ENCODE measurements around the gene C9orf43. TPM values are rescaled to one million over a fixed set of nuclear protein-coding genes. Genes with fewer than 3 reads are reported as not detected.

C9orf43 gene
- total and polyA plus RNA-seq, 4 donors: 0.27 to 1.2 (median 0.51) TPM

DNA sequence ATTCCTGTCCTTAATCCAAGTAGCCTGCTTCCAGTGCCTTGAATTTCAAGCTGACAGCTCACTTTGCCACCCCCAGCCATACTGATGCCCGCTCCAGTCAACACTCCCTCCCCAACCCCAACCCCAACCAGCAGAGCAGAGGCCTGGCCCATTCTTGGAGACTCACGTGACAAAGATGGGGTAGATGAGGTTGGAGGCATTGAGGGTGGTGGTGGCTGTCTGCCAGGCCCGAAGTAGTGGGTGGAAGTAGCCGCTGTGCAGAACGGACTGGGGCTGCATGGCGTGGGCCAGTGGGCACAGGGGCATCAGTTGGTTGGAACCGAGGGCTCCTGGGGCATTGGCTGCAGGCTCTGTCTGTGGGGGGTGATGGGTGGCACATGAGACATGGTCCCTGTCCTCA, 17.3 kb upstream of the C9orf43 start:
- no peak for DNase-seq
- H3K36me3 ChIP-seq (ENCODE audit: control insufficient read depth in 4 of 4, insufficient read depth in 4 of 4, low read length in 4 of 4): peaks cover 2 to 40% (median 33%) of the 10 kb centered on the region in 4 donors
- peaks cover 0 to 3% (median 0%) of the 10 kb centered on the region in 5 donors for H3K4me1 ChIP-seq (ENCODE audit: control insufficient read depth in 5 of 5, insufficient read depth in 5 of 5, low read length in 5 of 5)
- H3K9ac ChIP-seq (ENCODE audit: insufficient read depth in 1 of 2, low read length in 2 of 2): no peak overlapping the region
- H3K27ac ChIP-seq (ENCODE audit: low read depth in 1 of 2, low read length in 1 of 2): no peak overlapping the region
- 94 to 99% methylated on average over 7 of the region's 7 CpGs for WGBS, 2 donors
- no peaks in the 10 kb centered on the region for H3K9me3 ChIP-seq (ENCODE audit: control insufficient read depth in 4 of 4, insufficient read depth in 3 of 4, low read length in 3 of 4)
- TF ChIP-seq, protein P1, sequence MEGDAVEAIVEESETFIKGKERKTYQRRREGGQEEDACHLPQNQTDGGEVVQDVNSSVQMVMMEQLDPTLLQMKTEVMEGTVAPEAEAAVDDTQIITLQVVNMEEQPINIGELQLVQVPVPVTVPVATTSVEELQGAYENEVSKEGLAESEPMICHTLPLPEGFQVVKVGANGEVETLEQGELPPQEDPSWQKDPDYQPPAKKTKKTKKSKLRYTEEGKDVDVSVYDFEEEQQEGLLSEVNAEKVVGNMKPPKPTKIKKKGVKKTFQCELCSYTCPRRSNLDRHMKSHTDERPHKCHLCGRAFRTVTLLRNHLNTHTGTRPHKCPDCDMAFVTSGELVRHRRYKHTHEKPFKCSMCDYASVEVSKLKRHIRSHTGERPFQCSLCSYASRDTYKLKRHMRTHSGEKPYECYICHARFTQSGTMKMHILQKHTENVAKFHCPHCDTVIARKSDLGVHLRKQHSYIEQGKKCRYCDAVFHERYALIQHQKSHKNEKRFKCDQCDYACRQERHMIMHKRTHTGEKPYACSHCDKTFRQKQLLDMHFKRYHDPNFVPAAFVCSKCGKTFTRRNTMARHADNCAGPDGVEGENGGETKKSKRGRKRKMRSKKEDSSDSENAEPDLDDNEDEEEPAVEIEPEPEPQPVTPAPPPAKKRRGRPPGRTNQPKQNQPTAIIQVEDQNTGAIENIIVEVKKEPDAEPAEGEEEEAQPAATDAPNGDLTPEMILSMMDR (IDR thresholded peaks at IDR 0.05; ENCODE audit: control extremely low read depth, extremely low read depth): no peak
- no peak overlapping the region for H3K4me3 ChIP-seq
- ATAC-seq (ENCODE audit: insufficient read depth, low FRiP score): no peak
- no peaks in the 10 kb centered on the region for H3K27me3 ChIP-seq (ENCODE audit: control insufficient read depth in 3 of 3, insufficient read depth in 3 of 3, low read length in 2 of 3)

DNA sequence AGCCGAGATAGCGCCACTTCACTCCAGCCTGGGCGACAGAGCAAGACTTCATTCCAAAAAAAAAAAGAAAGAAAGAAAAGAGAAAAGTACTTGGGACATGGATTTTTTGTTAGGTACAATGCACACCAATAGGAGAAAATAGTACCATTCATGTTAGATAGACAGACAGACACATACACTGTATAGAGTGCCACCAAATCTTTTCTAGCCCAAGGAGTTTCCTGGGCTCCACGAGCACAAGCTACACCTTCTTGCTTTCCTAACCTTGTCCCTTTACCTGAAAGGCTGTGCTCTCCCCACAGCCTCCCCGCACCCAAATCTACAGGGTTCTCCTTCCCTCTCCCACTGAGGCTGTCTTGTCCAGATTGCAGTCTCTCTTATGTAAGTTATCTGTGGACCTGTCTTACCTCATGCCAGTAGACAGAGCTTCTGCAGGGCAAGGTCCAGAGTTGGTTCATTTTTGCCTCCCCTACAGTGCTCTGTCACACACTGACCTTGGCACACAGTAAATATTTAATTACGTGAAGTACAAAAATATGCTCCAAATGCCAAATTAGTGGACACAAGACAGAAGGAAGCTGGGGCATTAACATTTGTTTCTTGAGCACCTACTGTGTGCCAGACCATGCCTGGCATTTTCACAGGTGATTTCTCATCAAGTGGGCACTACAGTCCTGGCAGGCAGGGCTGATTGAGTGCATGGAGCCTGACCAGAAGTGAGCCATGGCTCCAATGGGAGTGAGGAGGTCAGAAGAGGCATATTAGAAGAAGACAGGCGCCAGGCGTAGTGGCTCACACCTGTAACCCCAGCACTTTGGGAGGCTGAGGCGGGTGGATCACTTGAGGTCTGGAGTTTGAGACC, 15.3 kb upstream of the C9orf43 start:
- H3K4me1 ChIP-seq (ENCODE audit: control insufficient read depth in 5 of 5, insufficient read depth in 5 of 5, low read length in 5 of 5): peaks cover 4 to 12% (median 11%) of the 10 kb centered on the region in 5 donors
- TF ChIP-seq, protein P1 (IDR thresholded peaks at IDR 0.05; ENCODE audit: control extremely low read depth, extremely low read depth): no peak
- WGBS, 2 donors: 96 to 97% methylated on average over 9 of the region's 9 CpGs
- no peak overlapping the region for H3K27ac ChIP-seq (ENCODE audit: low read depth in 1 of 2, low read length in 1 of 2)
- H3K9me3 ChIP-seq (ENCODE audit: control insufficient read depth in 4 of 4, insufficient read depth in 3 of 4, low read length in 3 of 4): no peaks in the 10 kb centered on the region
- H3K36me3 ChIP-seq (ENCODE audit: control insufficient read depth in 4 of 4, insufficient read depth in 4 of 4, low read length in 4 of 4): peaks cover 0 to 23% (median 19%) of the 10 kb centered on the region in 4 donors
- H3K9ac ChIP-seq (ENCODE audit: insufficient read depth in 1 of 2, low read length in 2 of 2): no peak overlapping the region
- DNase-seq: no peak
- H3K27me3 ChIP-seq (ENCODE audit: control insufficient read depth in 3 of 3, insufficient read depth in 3 of 3, low read length in 2 of 3): no peaks in the 10 kb centered on the region
- ATAC-seq (ENCODE audit: insufficient read depth, low FRiP score): no peak
- H3K4me3 ChIP-seq: no peak overlapping the region

DNA sequence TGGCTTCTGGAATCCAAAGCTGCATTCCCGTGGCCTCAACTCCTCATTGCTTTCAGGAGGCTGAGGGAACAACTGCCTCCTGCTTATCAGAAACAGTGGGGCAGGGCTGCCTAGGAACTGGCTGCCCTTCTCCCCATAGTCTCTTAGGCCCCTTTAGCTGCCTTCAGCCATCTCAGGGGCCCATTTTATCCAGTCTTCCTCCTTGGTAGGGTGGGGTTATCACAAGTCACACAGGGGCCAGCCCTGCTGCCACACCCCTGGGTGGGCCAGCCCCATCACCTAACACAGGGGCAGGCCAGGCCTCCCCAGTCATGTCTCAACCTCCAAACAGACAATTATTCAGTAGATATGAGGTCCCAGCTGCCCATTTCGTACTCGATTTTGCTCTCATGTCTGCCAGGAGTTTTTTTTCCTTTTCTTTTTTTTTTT, 13.3 kb upstream of the C9orf43 start:
- Histone ChIP-seq H3K9me3 (ENCODE audit: control insufficient read depth in 4 of 4, insufficient read depth in 3 of 4, low read length in 3 of 4) (no peaks in the 10 kb centered on the region), H3K9ac (ENCODE audit: insufficient read depth in 1 of 2, low read length in 2 of 2) (no peak overlapping the region), H3K27me3 (ENCODE audit: control insufficient read depth in 3 of 3, insufficient read depth in 3 of 3, low read length in 2 of 3) (no peaks in the 10 kb centered on the region), H3K4me3 (no peak overlapping the region), H3K27ac (ENCODE audit: low read depth in 1 of 2, low read length in 1 of 2) (no peak overlapping the region), H3K4me1 (ENCODE audit: control insufficient read depth in 5 of 5, insufficient read depth in 5 of 5, low read length in 5 of 5) (peaks cover 9 to 18% (median 13%) of the 10 kb centered on the region in 5 donors), H3K36me3 (ENCODE audit: control insufficient read depth in 4 of 4, insufficient read depth in 4 of 4, low read length in 4 of 4) (peaks cover 0 to 11% (median 6%) of the 10 kb centered on the region in 4 donors)
- ATAC-seq (ENCODE audit: insufficient read depth, low FRiP score): no peak
- TF ChIP-seq, protein P1 (IDR thresholded peaks at IDR 0.05; ENCODE audit: control extremely low read depth, extremely low read depth): no peak
- no peak for DNase-seq
- WGBS, 2 donors: 79 to 93% methylated on average over 3 of the region's 3 CpGs
